HPDE6-E6E7 (cell line): ENCODE results near the gene FLOT1.

Experiments
- DNase-seq: peaks from one replicate; pipeline ENCODE4 v3.0.0; 2011; ENCODE audit warnings: missing footprints; ENCODE audit errors: extremely low spot score

FLOT1 gene

DNA sequence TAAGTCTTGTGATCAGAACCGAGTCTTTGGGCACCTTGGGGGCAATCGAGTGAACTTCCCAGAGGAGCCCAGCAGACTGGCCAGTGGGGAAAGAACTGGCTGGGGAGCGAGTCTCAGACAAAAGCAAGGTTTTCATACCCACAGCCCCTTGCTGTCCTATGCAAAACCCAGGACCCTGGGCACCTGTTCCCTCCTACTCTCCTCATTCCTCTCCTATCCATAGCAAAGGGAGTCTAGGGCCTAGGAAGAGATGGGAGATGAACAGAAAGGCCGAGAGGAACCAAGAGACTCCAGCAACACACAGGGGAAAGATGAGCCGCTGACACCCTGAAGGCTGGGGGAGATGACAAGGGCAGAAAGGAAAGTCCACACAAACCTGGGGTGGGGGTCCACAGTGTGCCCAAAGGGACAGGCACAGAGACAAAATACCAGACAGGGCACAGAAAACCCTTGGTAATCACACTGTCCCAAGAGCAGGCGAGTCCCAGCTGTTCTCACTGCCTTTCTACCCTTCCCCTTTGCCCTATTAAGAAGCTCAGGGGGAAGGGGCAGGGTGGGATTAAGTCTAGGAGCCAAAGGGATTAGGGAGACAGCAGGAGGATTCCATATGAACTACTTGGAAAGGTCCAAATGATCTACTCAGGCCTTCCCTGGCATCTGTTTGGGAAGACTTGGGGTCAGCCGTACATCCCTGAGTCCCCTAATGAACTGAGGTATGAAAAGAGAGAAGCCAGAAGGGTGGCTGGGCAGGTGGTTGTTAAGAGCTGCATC lies 62.5 kb downstream of the FLOT1 start:
- DNase-seq: no peak

GRCh38 chr6:30678964-30679726 lies 63.3 kb downstream of the FLOT1 start:
- DNase-seq: no peak
